T47D (cell line): ENCODE measurements around the gene BLM.
"Not testable (repeated sequence)": the region's sequence is repeated elsewhere in the genome, so short reads cannot be mapped to it uniquely, and the experiment has no call there.

ENCODE experiments used
- DNase-seq, 2 experiments: peaks; one replicate each; pipeline versions ENCODE4 v3.0.0 to v3.0.0-alpha.2; 2011 to 2012; ENCODE audit warnings: low read depth in 1 of 2, low spot score in 1 of 2
- JUND ChIP-seq: IDR thresholded peaks from 2 replicates; pipeline ENCODE4 v1.6.1; 2012; ENCODE audit warnings: low read depth
- in situ Hi-C: cut with HindIII; loops from 2 replicates; pipeline ENCODE4 v1.10.0; 2016; ENCODE audit warnings: low sequenced_read_pairs, low pct_unique_long_range_greater_than_20kb

Gene BLM

GRCh38 chr15:90716976-90717821, at the start of gene BLM:
BLM (plus strand) TSS chr15:90717346; CDS start chr15:90747393, 30,047 bp downstream.
- TF ChIP-seq JUND, result no peak
- DNase-seq, result peak; percentile 94 to 98
- in situ Hi-C loops, result no loop called here

GRCh38 chr15:90667755-90668345, 49.3 kb upstream of the BLM start:
- DNase-seq, in situ Hi-C loops: not testable (repeated sequence)

GRCh38 chr15:90670631-90671030, 46.5 kb upstream of the BLM start:
- DNase-seq, in situ Hi-C loops: not testable (repeated sequence)

GRCh38 chr15:90671216-90671615, 45.9 kb upstream of the BLM start:
- TF ChIP-seq JUND, result no peak
- in situ Hi-C loops, result no loop called here
- no peak for DNase-seq

GRCh38 chr15:90673357-90673756, 43.8 kb upstream of the BLM start:
- DNase-seq, in situ Hi-C loops: not testable (repeated sequence)

- TF ChIP-seq JUND, result no peak
- no peak for DNase-seq
- in situ Hi-C loops, result no loop called here
Measured at GRCh38 chr15:90674476-90674875, 42.7 kb upstream of the BLM start.

- in situ Hi-C loops, result no loop called here
- no peak for DNase-seq
- no peak for TF ChIP-seq JUND
Measured at GRCh38 chr15:90675464-90675863, 41.7 kb upstream of the BLM start.

GRCh38 chr15:90677807-90678790, 39.0 kb upstream of the BLM start:
- no peak for DNase-seq
- TF ChIP-seq JUND, result no peak
- in situ Hi-C loops, result no loop called here

- in situ Hi-C loops, result no loop called here
- TF ChIP-seq JUND, result no peak
- DNase-seq, result no peak
Measured at GRCh38 chr15:90679959-90680358, 37.2 kb upstream of the BLM start.

GRCh38 chr15:90680371-90680935, 36.7 kb upstream of the BLM start:
- DNase-seq, result no peak

GRCh38 chr15:90681056-90681455, 36.1 kb upstream of the BLM start:
- no peak for DNase-seq
- in situ Hi-C loops, result no loop called here
- TF ChIP-seq JUND, result no peak

More at GRCh38 chr15:90680371-90680935, 36.7 kb upstream of the BLM start:
- no peak for TF ChIP-seq JUND
- in situ Hi-C loops, result no loop called here

GRCh38 chr15:90681480-90681879, 35.7 kb upstream of the BLM start:
- TF ChIP-seq JUND, result no peak
- DNase-seq, result no peak
- in situ Hi-C loops, result no loop called here
